Transverse colon (tissue), 4 donors: Measurements from ENCODE around the gene LAPTM4A.

Experiments used
- POLR2AphosphoS5 ChIP-seq, 3 donors: sonication (generic); formaldehyde crosslinking; IDR thresholded peaks; one replicate each; pipeline ENCODE4 v1.6.1; 2016; ENCODE audit warnings: antibody characterized with exemption in 3 of 3
- TF ChIP-seq, protein P1 (sequence below), 5 experiments: fragments of 200-600 bp in 3 of 5; fragments of 450-650 bp in 2 of 5; sonication (generic) in 3 of 5; IDR thresholded peaks; 1 replicate in 2 of 5; 2 replicates in 3 of 5; pipeline ENCODE4 v1.5.1; 2016 to 2017; ENCODE audit warnings: antibody characterized with exemption in 5 of 5, inconsistent platforms in 3 of 5, mild to moderate bottlenecking in 2 of 5, moderate library complexity in 1 of 5

DNA sequence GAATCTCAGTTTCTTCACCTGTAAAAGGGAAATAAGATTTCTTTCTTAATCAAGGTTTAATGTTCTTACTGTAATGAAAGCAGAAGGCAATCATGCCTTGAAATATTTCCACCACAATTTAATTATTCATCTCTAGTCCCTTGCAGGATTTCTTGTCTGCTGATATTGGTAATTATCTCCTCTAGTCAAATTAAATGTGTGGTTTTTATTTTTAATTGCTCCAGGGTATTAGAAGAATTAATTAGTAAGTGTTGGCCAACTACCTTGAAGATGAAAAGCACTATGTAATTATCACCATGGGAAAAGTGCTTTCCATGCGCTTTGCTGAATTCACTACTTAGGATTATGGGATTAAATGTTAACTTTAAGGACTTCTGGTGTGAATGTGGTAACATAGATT is 8.7 kb upstream of the LAPTM4A start:
- TF ChIP-seq, protein P1, sequence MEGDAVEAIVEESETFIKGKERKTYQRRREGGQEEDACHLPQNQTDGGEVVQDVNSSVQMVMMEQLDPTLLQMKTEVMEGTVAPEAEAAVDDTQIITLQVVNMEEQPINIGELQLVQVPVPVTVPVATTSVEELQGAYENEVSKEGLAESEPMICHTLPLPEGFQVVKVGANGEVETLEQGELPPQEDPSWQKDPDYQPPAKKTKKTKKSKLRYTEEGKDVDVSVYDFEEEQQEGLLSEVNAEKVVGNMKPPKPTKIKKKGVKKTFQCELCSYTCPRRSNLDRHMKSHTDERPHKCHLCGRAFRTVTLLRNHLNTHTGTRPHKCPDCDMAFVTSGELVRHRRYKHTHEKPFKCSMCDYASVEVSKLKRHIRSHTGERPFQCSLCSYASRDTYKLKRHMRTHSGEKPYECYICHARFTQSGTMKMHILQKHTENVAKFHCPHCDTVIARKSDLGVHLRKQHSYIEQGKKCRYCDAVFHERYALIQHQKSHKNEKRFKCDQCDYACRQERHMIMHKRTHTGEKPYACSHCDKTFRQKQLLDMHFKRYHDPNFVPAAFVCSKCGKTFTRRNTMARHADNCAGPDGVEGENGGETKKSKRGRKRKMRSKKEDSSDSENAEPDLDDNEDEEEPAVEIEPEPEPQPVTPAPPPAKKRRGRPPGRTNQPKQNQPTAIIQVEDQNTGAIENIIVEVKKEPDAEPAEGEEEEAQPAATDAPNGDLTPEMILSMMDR (IDR thresholded peaks at IDR 0.05): no peak
- TF ChIP-seq POLR2AphosphoS5 (IDR thresholded peaks at IDR 0.05): no peak
